ENCODE results near the gene STARD7. TPM values are rescaled to one million over a fixed set of nuclear protein-coding genes. Genes with fewer than 3 reads are reported as not detected.

The STARD7 gene
- total RNA-seq, 6 experiments from 2014 or later = 52.8 to 83.9 (median 65.4) TPM

GRCh38 chr2:96198921-96199320 lies 9.7 kb downstream of the STARD7 start:
- Histone ChIP-seq H3K27ac (no peak overlapping the region), H3K36me3 (peaks cover 0 to 14% (median 9%) of the 10 kb centered on the region in 4 donors), H3K9me3 (no peaks in the 10 kb centered on the region), H3K4me3 (no peak overlapping the region), H3K27me3 (no peaks in the 10 kb centered on the region), H3K4me1 (peaks cover 0 to 70% (median 14%) of the 10 kb centered on the region in 4 donors)
- 86% methylated on average over 2 of the region's 2 CpGs for WGBS (ENCODE audit: insufficient coverage, low coverage, low lambda C conversion rate, missing lambda C conversion rate)
- ATAC-seq (no peak), DNase-seq (no peak)
- intact Hi-C loops (cut with DNase I) = no loop called here
- no peak for TF ChIP-seq CTCF (IDR thresholded peaks at IDR 0.05)
- TF ChIP-seq POLR2A (IDR thresholded peaks at IDR 0.05) = no peak

GRCh38 chr2:96197546-96198255 lies 10.9 kb downstream of the STARD7 start:
- H3K4me1 ChIP-seq = peaks cover 0 to 58% (median 9%) of the 10 kb centered on the region in 4 donors
- no peak for TF ChIP-seq CTCF (IDR thresholded peaks at IDR 0.05)
- no peak for TF ChIP-seq POLR2A (IDR thresholded peaks at IDR 0.05)
- WGBS (ENCODE audit: insufficient coverage, low coverage, low lambda C conversion rate, missing lambda C conversion rate) = 91% methylated on average over 5 of the region's 5 CpGs
- H3K9me3 ChIP-seq = no peaks in the 10 kb centered on the region
- ATAC-seq (no peak), DNase-seq (no peak)
- H3K36me3 ChIP-seq = peaks cover 3 to 26% (median 18%) of the 10 kb centered on the region in 4 donors
- H3K27me3 ChIP-seq = no peaks in the 10 kb centered on the region
- intact Hi-C loops (cut with DNase I) = no loop called here
- no peak overlapping the region for H3K27ac ChIP-seq
- H3K4me3 ChIP-seq = no peak overlapping the region

- 69% methylated on average over 10 of the region's 10 CpGs for WGBS (ENCODE audit: insufficient coverage, low coverage, low lambda C conversion rate, missing lambda C conversion rate)
- Histone ChIP-seq H3K4me3 (no peak overlapping the region), H3K27ac (no peak overlapping the region), H3K27me3 (no peaks in the 10 kb centered on the region), H3K4me1 (peaks cover 0 to 36% (median 2%) of the 10 kb centered on the region in 4 donors), H3K9me3 (no peaks in the 10 kb centered on the region), H3K36me3 (peaks cover 5 to 47% (median 30%) of the 10 kb centered on the region in 4 donors)
- intact Hi-C loops (cut with DNase I) = no loop called here
- no peak for DNase-seq
- no peak for TF ChIP-seq CTCF (IDR thresholded peaks at IDR 0.05)
- no peak for TF ChIP-seq POLR2A (IDR thresholded peaks at IDR 0.05)
- ATAC-seq = no peak
Measured at GRCh38 chr2:96195410-96196066, 13.1 kb downstream of the STARD7 start.

GRCh38 chr2:96191937-96192670 lies 16.5 kb downstream of the STARD7 start:
- peaks cover 0 to 14% (median 0%) of the 10 kb centered on the region in 4 donors for H3K4me1 ChIP-seq
- H3K9me3 ChIP-seq = no peaks in the 10 kb centered on the region
- intact Hi-C loops (cut with DNase I) = no loop called here
- H3K4me3 ChIP-seq = no peak overlapping the region
- ATAC-seq (no peak), DNase-seq (no peak)
- WGBS (ENCODE audit: insufficient coverage, low coverage, low lambda C conversion rate, missing lambda C conversion rate) = 93% methylated on average over 7 of the region's 11 CpGs
- H3K27ac ChIP-seq = no peak overlapping the region
- H3K27me3 ChIP-seq = no peaks in the 10 kb centered on the region
- H3K36me3 ChIP-seq = peaks cover 5 to 75% (median 34%) of the 10 kb centered on the region in 4 donors
- TF ChIP-seq CTCF (IDR thresholded peaks at IDR 0.05) (no peak), POLR2A (IDR thresholded peaks at IDR 0.05) (no peak)

All from right lobe of liver (tissue), 6 donors.